C4-2B (cell line): Measurements from ENCODE around the gene LMO2.

ENCODE experiments used
- H3K27ac ChIP-seq: fragments of 450-650 bp; 2 replicates; pipeline ENCODE4 v1.5.1; 2017
- ZFX ChIP-seq: fragments of 450-650 bp; IDR thresholded peaks from 2 replicates; pipeline ENCODE4 v1.6.1; 2017
- TF ChIP-seq, protein P1 (sequence below): fragments of 450-650 bp; conservative IDR thresholded peaks from 2 replicates; pipeline ENCODE4 v1.5.1; 2017; ENCODE audit warnings: mild to moderate bottlenecking

Gene LMO2

GRCh38 chr11:33891714-33892327 lies at the start of gene LMO2:
Gene LMO2 (minus strand): TSS chr11:33892076. CDS start chr11:33869716, 22,360 bp downstream.
- H3K27ac ChIP-seq = no peak within 1 kb of the TSS
- TF ChIP-seq, protein P1, sequence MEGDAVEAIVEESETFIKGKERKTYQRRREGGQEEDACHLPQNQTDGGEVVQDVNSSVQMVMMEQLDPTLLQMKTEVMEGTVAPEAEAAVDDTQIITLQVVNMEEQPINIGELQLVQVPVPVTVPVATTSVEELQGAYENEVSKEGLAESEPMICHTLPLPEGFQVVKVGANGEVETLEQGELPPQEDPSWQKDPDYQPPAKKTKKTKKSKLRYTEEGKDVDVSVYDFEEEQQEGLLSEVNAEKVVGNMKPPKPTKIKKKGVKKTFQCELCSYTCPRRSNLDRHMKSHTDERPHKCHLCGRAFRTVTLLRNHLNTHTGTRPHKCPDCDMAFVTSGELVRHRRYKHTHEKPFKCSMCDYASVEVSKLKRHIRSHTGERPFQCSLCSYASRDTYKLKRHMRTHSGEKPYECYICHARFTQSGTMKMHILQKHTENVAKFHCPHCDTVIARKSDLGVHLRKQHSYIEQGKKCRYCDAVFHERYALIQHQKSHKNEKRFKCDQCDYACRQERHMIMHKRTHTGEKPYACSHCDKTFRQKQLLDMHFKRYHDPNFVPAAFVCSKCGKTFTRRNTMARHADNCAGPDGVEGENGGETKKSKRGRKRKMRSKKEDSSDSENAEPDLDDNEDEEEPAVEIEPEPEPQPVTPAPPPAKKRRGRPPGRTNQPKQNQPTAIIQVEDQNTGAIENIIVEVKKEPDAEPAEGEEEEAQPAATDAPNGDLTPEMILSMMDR = no peak
- TF ChIP-seq ZFX = no peak

DNA sequence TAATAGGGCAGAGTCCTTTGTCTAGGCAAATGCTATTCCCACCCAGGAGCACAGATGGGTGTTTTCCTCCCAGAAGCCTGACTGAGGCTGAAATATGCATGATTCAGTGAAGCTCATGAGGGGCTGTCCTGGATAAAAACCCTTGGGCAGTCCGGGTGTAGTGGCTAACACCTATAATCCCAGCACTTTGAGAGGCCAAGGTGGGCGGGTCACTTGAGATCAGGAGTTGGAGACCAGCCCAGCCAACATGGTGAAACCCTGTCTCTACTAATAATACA lies 48.6 kb upstream of the LMO2 start:
- no peak overlapping the region for H3K27ac ChIP-seq
- no peak for TF ChIP-seq ZFX
- TF ChIP-seq, protein P1 = no peak

- TF ChIP-seq ZFX = no peak
- TF ChIP-seq, protein P1 = no peak
- no peak overlapping the region for H3K27ac ChIP-seq
Measured at GRCh38 chr11:33936725-33937604, 45.1 kb upstream of the LMO2 start.

DNA sequence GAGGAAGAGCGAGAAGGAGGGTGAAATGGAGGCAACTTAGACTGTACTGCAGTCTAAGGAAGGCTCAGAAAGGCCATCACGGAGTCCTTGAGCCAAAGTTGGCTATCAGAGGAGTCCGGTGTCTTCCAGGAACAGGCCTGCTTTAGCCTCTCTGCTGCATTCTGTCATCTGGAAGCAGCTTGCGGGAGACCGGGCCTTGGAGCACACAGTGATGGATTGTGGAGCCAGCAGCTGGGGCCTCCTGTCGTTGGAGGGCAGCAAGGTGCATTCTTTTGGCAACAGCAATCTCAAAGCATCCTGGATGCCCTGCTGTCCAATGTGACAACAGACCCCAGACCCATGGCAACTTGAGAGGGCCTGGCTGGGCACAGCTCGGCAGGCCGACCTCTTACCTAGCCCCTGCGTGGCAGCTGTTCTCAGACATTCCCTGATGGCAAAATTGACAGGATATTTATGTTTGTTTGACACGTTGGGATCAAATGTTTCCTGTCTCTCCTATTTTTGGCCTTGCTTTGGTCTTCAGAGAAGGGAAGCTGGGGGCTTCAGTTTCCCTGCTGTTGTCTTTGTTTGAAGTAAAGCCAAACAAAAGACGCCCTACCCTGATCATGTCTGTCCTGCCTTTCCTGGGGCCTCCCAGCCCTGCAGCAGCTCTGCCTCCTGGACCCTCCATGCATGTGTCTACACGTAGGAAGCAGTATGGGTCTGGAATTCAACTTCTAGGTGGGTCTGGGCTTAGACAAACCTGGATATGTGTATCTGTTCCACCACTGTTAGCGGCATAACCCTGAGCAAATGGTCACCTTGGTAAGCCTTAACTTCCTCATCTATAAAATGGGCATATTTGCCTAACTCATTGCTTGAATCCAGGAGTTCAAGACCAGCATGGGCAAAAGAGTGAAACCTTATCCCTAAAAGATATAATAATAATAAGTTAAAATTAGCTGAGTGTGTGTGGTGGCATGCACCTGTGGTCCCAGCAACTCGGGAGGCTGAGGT lies 43.9 kb upstream of the LMO2 start:
- H3K27ac ChIP-seq = no peak overlapping the region
- no peak for TF ChIP-seq ZFX
- TF ChIP-seq, protein P1 = no peak

GRCh38 chr11:33935005-33935404 lies 43.1 kb upstream of the LMO2 start:
- no peak overlapping the region for H3K27ac ChIP-seq
- TF ChIP-seq, protein P1 = no peak
- TF ChIP-seq ZFX = no peak

GRCh38 chr11:33934450-33934849 lies 42.6 kb upstream of the LMO2 start:
- H3K27ac ChIP-seq = no peak overlapping the region
- no peak for TF ChIP-seq ZFX
- TF ChIP-seq, protein P1 = no peak
